K562 (cell line): ENCODE results near the gene LDAH. TPM values are rescaled to one million over a fixed set of nuclear protein-coding genes. Genes with fewer than 3 reads are reported as not detected.
A peak's percentile ranks its signal among the peaks of the same experiment; 100 is the strongest.

Source experiments
- ATAC-seq: fragments of 200-7000 bp; cut with Tn5 transposase; 3 replicates; pipeline ENCODE4 v1.9.1; 2020; ENCODE audit warnings: moderate library complexity
- BruUV-seq: library from RNA; stranded (reverse); fragments of 400-500 nt; replicated peaks from 2 replicates; lab custom pipeline; 2021; lab: Mats Ljungman, UMichigan
- CTCF ChIA-PET: fragments of 300-600 bp; formaldehyde crosslinking; extraction: SDS; loops from one replicate; lab custom pipeline; 2021; ENCODE audit warnings: low intra/inter-chr PET ratio; lab: Yijun Ruan, JAX
- POLR2A ChIA-PET: fragments of 300-600, 350-650 bp; sonication (Branson Sonifier 250); formaldehyde crosslinking; extraction: SDS; loops from one replicate; lab custom pipeline; 2021; ENCODE audit warnings: antibody characterized with exemption, inconsistent platforms; lab: Yijun Ruan, JAX
- DNase-seq, 4 experiments: peaks; one replicate each; pipeline versions ENCODE4 v3.0.0 to v3.0.0-alpha.2; 2011 to 2018; ENCODE audit warnings: low spot score in 3 of 4, mixed read lengths in 3 of 4; ENCODE audit errors: extremely low read depth in 1 of 4
- FAIRE-seq: peaks from 2 replicates; lab custom pipeline; 2011; peaks lifted over from hg19 to GRCh38; lab: Jason Lieb, UNC
- H2AFZ ChIP-seq: 2 replicates; pipeline ENCODE4 v1.6.0; 2011; ENCODE audit warnings: low read depth, low read length, control low read depth, inconsistent platforms
- H3K27ac ChIP-seq: fragments of 200-600 bp; 3 replicates; pipeline ENCODE4 v1.8.0; 2011; ENCODE audit warnings: low read depth, mild to moderate bottlenecking, control low read depth, inconsistent platforms, low read length, moderate library complexity, mixed read lengths; ENCODE audit errors: extremely low read depth
- H3K27me3 ChIP-seq, 2 experiments: fragments of 300-600 bp in 1 of 2; 2 replicates in 1 of 2; 3 replicates in 1 of 2; pipeline versions ENCODE4 v1.6.0 to v1.8.0; 2011; ENCODE audit warnings: inconsistent platforms in 2 of 2, low read length in 2 of 2, mild to moderate bottlenecking in 1 of 2, mixed read lengths in 1 of 2, moderate library complexity in 1 of 2; ENCODE audit not compliant: control insufficient read depth in 2 of 2, insufficient read depth in 2 of 2
- H3K36me3 ChIP-seq: fragments of 300-600 bp; 3 replicates; pipeline ENCODE4 v1.8.0; 2011; ENCODE audit warnings: mild to moderate bottlenecking, low read length, inconsistent platforms; ENCODE audit not compliant: control insufficient read depth, insufficient read depth
- H3K4me1 ChIP-seq, 2 experiments: fragments of 200-600 bp in 1 of 2; replicated peaks in 1 of 2; 2 replicates in 1 of 2; 3 replicates in 1 of 2; pipeline versions ENCODE4 v1.5.1 to v1.8.0; 2011; ENCODE audit warnings: inconsistent platforms in 2 of 2, low read length in 2 of 2, mild to moderate bottlenecking in 1 of 2, mixed read lengths in 1 of 2, moderate library complexity in 1 of 2; ENCODE audit not compliant: control insufficient read depth in 2 of 2, insufficient read depth in 2 of 2
- H3K4me2 ChIP-seq: 2 replicates; pipeline ENCODE4 v1.6.1; 2011; ENCODE audit warnings: low read length, control low read depth, inconsistent platforms, mixed read lengths; ENCODE audit not compliant: insufficient read depth
- H3K4me3 ChIP-seq: fragments of 200-600 bp; sonication (generic), shearing (Covaris generic); 2 replicates; pipeline ENCODE4 v1.5.1; 2016; ENCODE audit warnings: control low read depth, inconsistent platforms
- H3K79me2 ChIP-seq: fragments of 200-600 bp; 3 replicates; pipeline ENCODE4 v1.8.0; 2011; ENCODE audit warnings: low read length, inconsistent platforms; ENCODE audit not compliant: control insufficient read depth, insufficient read depth
- H3K9ac ChIP-seq, 2 experiments: 2 replicates each; pipeline versions ENCODE4 v1.6.0 to v1.6.1; 2011; ENCODE audit warnings: low read depth in 2 of 2, low read length in 2 of 2, control low read depth in 1 of 2, inconsistent platforms in 1 of 2, mild to moderate bottlenecking in 1 of 2, mixed read lengths in 1 of 2; ENCODE audit not compliant: insufficient read depth in 1 of 2
- H3K9me1 ChIP-seq: one replicate; pipeline ENCODE4 v1.6.0; 2011; ENCODE audit warnings: inconsistent platforms, mild to moderate bottlenecking, low read length, moderate library complexity; ENCODE audit not compliant: control insufficient read depth, insufficient read depth
- H3K9me3 ChIP-seq: replicated peaks from 2 replicates; pipeline ENCODE4 v1.5.1; 2011; ENCODE audit warnings: low read depth, low read length, inconsistent platforms; ENCODE audit not compliant: control insufficient read depth, insufficient read depth
- H4K20me1 ChIP-seq: replicated peaks from 2 replicates; pipeline ENCODE4 v1.6.1; 2011; ENCODE audit warnings: low read length, inconsistent platforms, mixed read lengths; ENCODE audit not compliant: control insufficient read depth, insufficient read depth
- BRCA1 ChIP-seq, 2 experiments: fragments of 450-650 bp in 1 of 2; sonication (generic) in 1 of 2; formaldehyde crosslinking in 1 of 2; IDR thresholded peaks; 2 replicates each; pipeline versions ENCODE4 v1.5.0 to v1.6.1; 2017 to 2020; ENCODE audit warnings: mild to moderate bottlenecking in 1 of 2, missing genetic modification reagents in 1 of 2
- CHD1 ChIP-seq: fragments of 200-600 bp; sonication (generic); IDR thresholded peaks from one replicate; pipeline ENCODE4 v1.6.1; 2012; ENCODE audit warnings: mild to moderate bottlenecking, moderate library complexity, low read length, inconsistent platforms
- HDAC8 ChIP-seq: fragments of 450-650 bp; IDR thresholded peaks from 2 replicates; pipeline ENCODE4 v1.6.1; 2016; ENCODE audit warnings: mild to moderate bottlenecking, missing genetic modification characterization, moderate library complexity, missing compliant biosample characterization
- POLR3A ChIP-seq: IDR thresholded peaks from 2 replicates; pipeline ENCODE4 v1.6.1; 2011; ENCODE audit warnings: borderline replicate concordance, mild to moderate bottlenecking, moderate library complexity; ENCODE audit not compliant: insufficient read length, insufficient read depth; ENCODE audit errors: extremely low read depth
- REST ChIP-seq, 2 experiments: fragments of 450-650 bp; formaldehyde crosslinking in 1 of 2; IDR thresholded peaks; 2 replicates each; pipeline versions ENCODE4 v1.4.0 to v1.6.1; 2014 to 2020; ENCODE audit warnings: mild to moderate bottlenecking in 2 of 2, borderline replicate concordance in 1 of 2, low read depth in 1 of 2
- ZNF79 ChIP-seq: fragments of 250-450 bp; sonication (Bioruptor Pico); IDR thresholded peaks from 2 replicates; pipeline ENCODE4 v1.4.0; 2020; ENCODE audit warnings: low read depth, mild to moderate bottlenecking, moderate library complexity
- ZNF830 ChIP-seq: fragments of 250-450 bp; sonication (Bioruptor Pico); IDR thresholded peaks from 2 replicates; pipeline ENCODE4 v1.5.0; 2021; ENCODE audit warnings: mild to moderate bottlenecking
- WGBS: fragments of 100-300 bp; shearing (Covaris generic); methylation state at CpG from one replicate; pipeline ENCODE4 v1.1.6; 2016; ENCODE audit warnings: low coverage, mixed read lengths; ENCODE audit not compliant: insufficient coverage; ENCODE audit errors: missing lambda C conversion rate; 5-methylcytosine and 5-hydroxymethylcytosine counted together
- in situ Hi-C: fragments of 300-500 bp; cut with MboI; formaldehyde crosslinking; loops from 4 replicates; pipeline ENCODE4 v1.15.0; 2018; ENCODE audit warnings: inconsistent platforms, mixed read lengths
- intact Hi-C: fragments of 100-400 bp; cut with micrococcal nuclease; formaldehyde crosslinking; loops from 2 replicates; pipeline ENCODE4 v1.14.2; 2022
- polyA plus RNA-seq, 8 experiments: library from polyadenylated mRNA; depleted of rRNA in 4 of 8; stranded (reverse) in 5 of 8; unstranded in 3 of 8; fragments of >200 nt; fragmentation: Nextera tagmentation in 2 of 8; fragmentation: Illumina TruSeq in 1 of 8; extraction: Ambion mirVana in 2 of 8; extraction: Trizol in 1 of 8; gene quantifications; 2 replicates each; pipeline versions ENCODE4 v1.2.1 to v1.2.3, GENCODE V29; 2011 to 2014; ENCODE audit warnings: inconsistent platforms in 1 of 8, missing spikeins in 1 of 8
- total RNA-seq, 7 experiments: library from RNA; depleted of rRNA in 6 of 7; stranded (reverse); fragments of >200 nt in 6 of 7; fragmentation: Illumina TruSeq in 2 of 7; extraction: Trizol in 2 of 7; gene quantifications; 2 replicates each; pipeline versions ENCODE4 v1.2.1 to v1.2.3, GENCODE V29; 2011 to 2021; ENCODE audit warnings: low replicate concordance in 1 of 7
- TF ChIP-seq, protein P1 (sequence below): fragments of 450-650 bp; IDR thresholded peaks from 2 replicates; pipeline ENCODE4 v1.6.1; 2017; ENCODE audit warnings: antibody characterized with exemption
- TF ChIP-seq, protein P2 (sequence below): fragments of 250-450 bp; sonication (Bioruptor Pico); IDR thresholded peaks from 2 replicates; pipeline ENCODE4 v1.5.0; 2021

LDAH gene
- total and polyA plus RNA-seq, 9 of the 15 experiments (the other 6 are each of a cell fraction or from before 2014, with no cell fraction given) = 22.3 to 60.1 (median 40.0) TPM

- Histone ChIP-seq H2AFZ (no peak overlapping the region), H4K20me1 (no peaks in the 10 kb centered on the region), H3K4me2 (no peak overlapping the region), H3K9ac (no peak overlapping the region), H3K4me3 (no peak overlapping the region), H3K27me3 (no peaks in the 10 kb centered on the region), H3K27ac (no peak overlapping the region), H3K79me2 (peaks cover 31% of the 10 kb centered on the region), H3K9me1 (no peaks in the 10 kb centered on the region), H3K9me3 (no peaks in the 10 kb centered on the region), H3K4me1 (no peaks in the 10 kb centered on the region), H3K36me3 (peaks cover 3% of the 10 kb centered on the region; the same call in 1 of the 3 replicates)
- WGBS = 86% methylated on average over 4 of the region's 4 CpGs
- intact Hi-C loops (no loop called here), in situ Hi-C loops (no loop called here)
- POLR2A ChIA-PET = interaction anchor here (1.4 kb wide), 1 partner anchor 21 kb away, joined by 3 read pairs; no protein-coding TSS in a partner anchor
- DNase-seq (no peak), FAIRE-seq (no peak), ATAC-seq (peak; percentile 23; the same call in 1 of the 3 replicates)
- no TSS peak for BruUV-seq
- CTCF ChIA-PET = no interaction called here
- TF ChIP-seq POLR3A = no peak
- TF ChIP-seq REST (IDR thresholded peaks at IDR 0.05; ENCODE audit: borderline replicate concordance) = no peak
- TF ChIP-seq REST (CRISPR knock-in tag; IDR thresholded peaks at IDR 0.05; ENCODE audit: low read depth) = no peak
- no peak for TF ChIP-seq CHD1
- TF ChIP-seq, protein P1, sequence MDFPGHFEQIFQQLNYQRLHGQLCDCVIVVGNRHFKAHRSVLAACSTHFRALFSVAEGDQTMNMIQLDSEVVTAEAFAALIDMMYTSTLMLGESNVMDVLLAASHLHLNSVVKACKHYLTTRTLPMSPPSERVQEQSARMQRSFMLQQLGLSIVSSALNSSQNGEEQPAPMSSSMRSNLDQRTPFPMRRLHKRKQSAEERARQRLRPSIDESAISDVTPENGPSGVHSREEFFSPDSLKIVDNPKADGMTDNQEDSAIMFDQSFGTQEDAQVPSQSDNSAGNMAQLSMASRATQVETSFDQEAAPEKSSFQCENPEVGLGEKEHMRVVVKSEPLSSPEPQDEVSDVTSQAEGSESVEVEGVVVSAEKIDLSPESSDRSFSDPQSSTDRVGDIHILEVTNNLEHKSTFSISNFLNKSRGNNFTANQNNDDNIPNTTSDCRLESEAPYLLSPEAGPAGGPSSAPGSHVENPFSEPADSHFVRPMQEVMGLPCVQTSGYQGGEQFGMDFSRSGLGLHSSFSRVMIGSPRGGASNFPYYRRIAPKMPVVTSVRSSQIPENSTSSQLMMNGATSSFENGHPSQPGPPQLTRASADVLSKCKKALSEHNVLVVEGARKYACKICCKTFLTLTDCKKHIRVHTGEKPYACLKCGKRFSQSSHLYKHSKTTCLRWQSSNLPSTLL = no peak
- no peak for TF ChIP-seq ZNF79 (CRISPR knock-in tag)
- no peak for TF ChIP-seq HDAC8 (tag)
- no peak for TF ChIP-seq BRCA1 (IDR thresholded peaks at IDR 0.05)
- no peak for TF ChIP-seq BRCA1 (CRISPR knock-in tag; IDR thresholded peaks at IDR 0.05)
- TF ChIP-seq, protein P2, sequence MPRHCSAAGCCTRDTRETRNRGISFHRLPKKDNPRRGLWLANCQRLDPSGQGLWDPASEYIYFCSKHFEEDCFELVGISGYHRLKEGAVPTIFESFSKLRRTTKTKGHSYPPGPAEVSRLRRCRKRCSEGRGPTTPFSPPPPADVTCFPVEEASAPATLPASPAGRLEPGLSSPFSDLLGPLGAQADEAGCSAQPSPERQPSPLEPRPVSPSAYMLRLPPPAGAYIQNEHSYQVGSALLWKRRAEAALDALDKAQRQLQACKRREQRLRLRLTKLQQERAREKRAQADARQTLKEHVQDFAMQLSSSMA (CRISPR knock-in tag) = no peak
- no peak for TF ChIP-seq ZNF830 (CRISPR knock-in tag)
These were observed 19.6 kb downstream of the LDAH start for GRCh38 chr2:20803226-20803682.
